ENCODE results near the gene CD8A. TPM values are rescaled to one million over a fixed set of nuclear protein-coding genes. Genes with fewer than 3 reads are reported as not detected.
"Not testable (repeated sequence)": the region's sequence is repeated elsewhere in the genome, so short reads cannot be mapped to it uniquely, and the experiment has no call there.

CD8A gene
- 1 to 10 TPM in 2 of 4 donors, under 1 TPM in 1, not detected in 1; 0.42 to 3.9 (median 1.8) TPM for total RNA-seq

DNA sequence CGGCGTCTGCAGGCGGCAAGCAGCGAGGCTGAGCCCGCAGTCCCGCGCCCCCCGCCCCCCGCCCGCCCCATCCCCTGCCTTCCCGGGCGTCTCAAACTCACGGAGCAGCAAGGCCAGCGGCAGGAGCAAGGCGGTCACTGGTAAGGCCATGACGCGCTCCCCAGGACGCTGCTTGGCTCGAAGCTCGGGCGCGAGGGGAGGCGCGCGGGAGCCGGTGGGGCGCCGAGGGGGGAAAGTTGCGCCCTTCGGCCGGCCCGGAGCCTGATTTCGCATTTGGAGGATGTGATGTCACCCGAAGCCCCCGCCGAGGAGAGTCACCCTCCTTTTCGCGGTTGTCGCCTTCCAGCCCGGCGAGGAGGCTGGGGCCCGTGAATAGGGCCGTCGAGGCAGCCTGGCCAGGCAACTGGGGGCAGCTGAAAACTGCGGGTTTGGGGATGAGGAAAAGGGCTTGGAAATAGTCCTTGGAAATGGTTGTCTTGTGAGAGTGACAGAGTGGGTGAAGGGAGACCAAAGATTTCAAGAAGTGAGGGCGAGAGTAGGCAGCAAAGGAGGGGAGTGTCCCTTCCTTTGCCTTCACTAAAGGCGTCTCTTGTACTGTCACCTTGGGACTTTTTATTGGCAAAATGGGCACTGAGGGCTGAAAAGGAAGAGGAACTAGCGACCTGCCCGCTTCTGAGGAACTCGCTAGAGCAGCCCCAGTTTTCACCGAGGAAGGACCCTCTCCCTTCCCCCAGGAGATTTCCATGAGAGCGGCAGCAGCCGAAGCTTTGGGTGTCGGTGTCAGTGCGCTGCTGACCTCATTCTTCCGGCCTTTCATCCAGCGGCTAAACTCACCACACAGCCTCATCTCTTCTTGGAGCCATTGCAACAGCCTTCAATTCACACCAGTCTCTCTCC lies at the start of gene CD8A:
Gene CD8A, minus strand, starts transcription at position 238 of the 897 bp plus-strand sequence. Its CDS starts 88 bp downstream, at position 150.
- H3K36me3 ChIP-seq, result no peaks in the 10 kb centered on the region
- H3K27me3 ChIP-seq, result peaks cover 76% of the 10 kb centered on the region
- H3K4me3 ChIP-seq, result peak within 1 kb of the TSS in 1 of 2 donors; percentile 39
- H3K9me3 ChIP-seq, result peaks cover 0 to 11% (median 0%) of the 10 kb centered on the region in 3 donors
- H3K4me1 ChIP-seq, result peaks cover 0 to 39% (median 22%) of the 10 kb centered on the region in 3 donors
- no peak for TF ChIP-seq POLR2A (IDR thresholded peaks at IDR 0.05)
- no peak for TF ChIP-seq POLR2AphosphoS5 (IDR thresholded peaks at IDR 0.05)
- TF ChIP-seq EP300 (IDR thresholded peaks at IDR 0.05), result no peak
- TF ChIP-seq, protein P1, sequence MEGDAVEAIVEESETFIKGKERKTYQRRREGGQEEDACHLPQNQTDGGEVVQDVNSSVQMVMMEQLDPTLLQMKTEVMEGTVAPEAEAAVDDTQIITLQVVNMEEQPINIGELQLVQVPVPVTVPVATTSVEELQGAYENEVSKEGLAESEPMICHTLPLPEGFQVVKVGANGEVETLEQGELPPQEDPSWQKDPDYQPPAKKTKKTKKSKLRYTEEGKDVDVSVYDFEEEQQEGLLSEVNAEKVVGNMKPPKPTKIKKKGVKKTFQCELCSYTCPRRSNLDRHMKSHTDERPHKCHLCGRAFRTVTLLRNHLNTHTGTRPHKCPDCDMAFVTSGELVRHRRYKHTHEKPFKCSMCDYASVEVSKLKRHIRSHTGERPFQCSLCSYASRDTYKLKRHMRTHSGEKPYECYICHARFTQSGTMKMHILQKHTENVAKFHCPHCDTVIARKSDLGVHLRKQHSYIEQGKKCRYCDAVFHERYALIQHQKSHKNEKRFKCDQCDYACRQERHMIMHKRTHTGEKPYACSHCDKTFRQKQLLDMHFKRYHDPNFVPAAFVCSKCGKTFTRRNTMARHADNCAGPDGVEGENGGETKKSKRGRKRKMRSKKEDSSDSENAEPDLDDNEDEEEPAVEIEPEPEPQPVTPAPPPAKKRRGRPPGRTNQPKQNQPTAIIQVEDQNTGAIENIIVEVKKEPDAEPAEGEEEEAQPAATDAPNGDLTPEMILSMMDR (IDR thresholded peaks at IDR 0.05), result no peak
- peak within 1 kb of the TSS in 1 of 4 donors; percentile 8 for H3K27ac ChIP-seq
- 6 to 14% methylated on average over 2 to 5 of the region's 57 CpGs for WGBS, 2 donors (ENCODE audit: low coverage in 1 of 2)
- no peak for ATAC-seq

DNA sequence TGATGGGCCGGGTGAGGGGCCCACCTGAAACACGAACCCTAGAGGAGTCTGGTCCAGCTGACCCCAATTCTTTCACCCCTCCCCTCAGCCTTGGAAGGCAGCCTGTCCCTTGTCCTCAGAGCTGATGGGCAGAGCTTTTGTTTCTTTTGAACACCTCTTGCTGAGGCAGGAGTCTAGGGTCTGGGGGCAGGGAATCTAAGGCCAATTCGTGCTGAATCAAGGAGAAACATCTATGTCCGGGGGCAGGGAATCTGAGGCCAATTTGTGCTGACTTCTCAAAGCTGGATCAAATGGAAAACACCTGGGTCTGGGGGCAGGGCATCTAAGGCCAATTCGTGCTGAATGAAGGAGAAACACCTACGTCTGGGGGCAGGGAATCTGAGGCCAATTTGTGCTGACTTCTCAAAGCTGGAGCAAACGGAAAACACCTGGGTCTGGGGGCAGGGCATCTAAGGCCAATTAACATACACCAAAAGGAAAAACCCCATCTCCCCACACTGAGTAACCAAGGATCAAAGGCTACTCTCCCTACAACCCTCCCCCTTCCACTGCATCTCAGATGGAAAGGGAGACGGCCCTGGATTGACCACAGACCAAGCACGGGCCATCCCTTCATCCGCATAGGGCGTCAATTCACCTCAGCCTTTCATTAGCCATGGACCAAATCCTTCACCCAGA lies 49.3 kb upstream of the CD8A start:
- H3K4me1 ChIP-seq, result peaks cover 0 to 11% (median 0%) of the 10 kb centered on the region in 3 donors
- not testable (repeated sequence) for H3K9me3 ChIP-seq, H3K27ac ChIP-seq, H3K27me3 ChIP-seq, H3K36me3 ChIP-seq, ATAC-seq, H3K4me3 ChIP-seq
- no CpG with 5 or more reads among the region's 11 CpGs for WGBS, 2 donors (ENCODE audit: low coverage in 1 of 2)

DNA sequence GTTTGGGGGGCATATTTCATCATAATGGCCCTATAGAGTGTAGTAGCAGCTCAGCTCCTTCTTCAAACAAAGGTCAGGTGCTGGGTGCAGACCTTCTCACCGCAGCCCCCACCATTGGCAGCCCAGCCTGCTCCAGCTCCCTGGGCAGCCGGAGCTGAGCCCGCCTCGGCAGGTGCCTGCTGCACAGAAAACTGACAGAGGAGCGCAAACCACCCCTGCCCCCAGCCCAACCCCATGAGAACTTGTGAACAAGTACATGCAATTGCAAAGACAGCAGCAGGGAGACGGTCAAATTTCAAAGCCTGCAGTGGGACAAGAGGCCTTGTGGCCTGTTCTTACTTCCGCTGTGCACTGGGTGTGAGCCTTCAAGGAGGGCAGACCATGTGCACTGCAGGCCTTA lies 48.7 kb upstream of the CD8A start:
- not testable (repeated sequence) for ATAC-seq, H3K4me3 ChIP-seq, H3K36me3 ChIP-seq, H3K9me3 ChIP-seq, H3K27me3 ChIP-seq, H3K27ac ChIP-seq
- peaks cover 0 to 11% (median 0%) of the 10 kb centered on the region in 3 donors for H3K4me1 ChIP-seq
- WGBS, 2 donors (ENCODE audit: low coverage in 1 of 2), result no CpG with 5 or more reads among the region's 7 CpGs

DNA sequence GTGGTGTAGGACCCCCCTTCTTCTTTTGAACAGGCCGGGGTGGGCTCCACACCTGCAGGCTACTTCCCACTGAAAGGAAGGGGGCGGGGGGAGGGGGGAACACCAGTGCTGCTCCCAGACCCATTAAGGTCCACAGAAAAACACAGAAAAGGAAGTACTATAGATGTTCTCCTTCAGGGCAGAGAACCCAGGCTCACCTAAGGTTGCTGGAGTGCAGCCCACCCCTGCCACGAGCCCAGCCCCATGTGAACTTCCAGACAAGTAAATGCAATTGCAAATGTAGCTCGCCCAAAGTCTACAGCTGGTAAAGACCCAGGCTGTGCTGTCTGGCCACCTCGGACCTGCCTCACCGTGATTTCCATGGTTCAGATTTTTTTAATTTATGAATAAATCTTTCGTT lies 47.0 kb upstream of the CD8A start:
- not testable (repeated sequence) for H3K9me3 ChIP-seq, H3K27me3 ChIP-seq, ATAC-seq, H3K36me3 ChIP-seq, H3K4me3 ChIP-seq
- H3K27ac ChIP-seq, result peak overlapping the region in 1 of 4 donors; percentile 61
- H3K4me1 ChIP-seq, result peaks cover 0 to 11% (median 0%) of the 10 kb centered on the region in 3 donors
- WGBS, 2 donors (ENCODE audit: low coverage in 1 of 2), result 68% methylated on average over 5 of the region's 7 CpGs; no CpG with 5 or more reads in 1 of the 2 donors

DNA sequence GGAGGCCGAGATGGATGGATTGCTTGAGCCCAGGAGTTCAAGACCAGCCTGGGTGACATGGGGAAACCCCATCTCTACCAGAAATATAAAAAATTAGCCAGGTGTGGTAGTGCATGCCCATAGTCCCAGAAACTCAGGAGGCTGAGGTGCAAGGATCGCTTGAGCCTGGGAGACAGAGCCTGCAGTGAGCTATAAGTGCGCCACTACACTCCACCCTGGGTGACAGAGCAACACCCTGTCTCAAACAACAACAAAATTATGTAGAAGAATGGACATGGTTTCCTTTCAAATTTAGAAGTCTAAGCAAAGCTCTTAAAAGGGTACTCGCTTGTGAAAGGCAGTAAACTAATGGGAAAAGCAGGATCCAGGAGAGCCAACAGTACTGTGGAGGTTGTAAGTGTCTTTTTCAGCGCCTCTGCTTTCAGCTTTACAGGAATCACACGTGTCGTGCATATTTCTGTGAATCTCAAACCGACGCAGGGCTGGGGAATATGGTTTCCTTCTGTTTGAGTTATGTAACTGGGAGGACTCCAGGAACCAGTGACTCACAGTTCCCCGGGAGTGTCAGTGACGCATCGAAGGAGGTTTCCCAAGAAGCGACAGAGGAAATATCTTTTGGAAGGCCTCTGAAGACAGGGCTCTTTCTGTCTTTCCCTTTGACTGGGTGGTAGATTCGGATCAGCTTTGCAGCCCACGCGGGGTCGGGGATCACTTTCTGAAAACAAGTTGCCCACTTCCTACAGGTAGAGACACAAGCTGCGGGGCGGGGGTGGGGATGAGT lies 46.4 kb upstream of the CD8A start:
- H3K4me3 ChIP-seq, result peak overlapping the region in 1 of 2 donors; percentile 18
- TF ChIP-seq POLR2AphosphoS5 (IDR thresholded peaks at IDR 0.05), result peak; percentile 78
- WGBS, 2 donors (ENCODE audit: low coverage in 1 of 2), result 19% methylated on average over 7 of the region's 19 CpGs; no CpG with 5 or more reads in 1 of the 2 donors

DNA sequence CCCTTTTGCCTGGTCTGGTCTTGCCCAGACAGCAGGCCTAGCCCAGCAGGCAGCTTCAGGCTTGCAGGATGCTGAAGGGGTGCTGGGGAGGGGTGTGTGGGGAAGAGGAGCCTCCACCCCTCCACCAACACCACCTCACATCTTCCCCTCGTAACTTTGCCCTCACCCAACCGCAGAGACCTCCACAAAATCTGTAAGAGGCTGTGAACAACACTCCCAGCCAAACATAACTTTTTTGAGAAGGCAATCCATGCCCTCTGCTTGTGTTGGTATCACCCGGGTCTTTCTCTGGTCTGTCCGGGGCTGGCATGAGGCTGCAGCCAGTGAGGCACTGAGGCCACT lies 44.8 kb upstream of the CD8A start:
- ATAC-seq, H3K36me3 ChIP-seq, H3K9me3 ChIP-seq, H3K4me3 ChIP-seq, H3K27me3 ChIP-seq, H3K27ac ChIP-seq: not testable (repeated sequence)
- no CpG with 5 or more reads among the region's 4 CpGs for WGBS, 2 donors (ENCODE audit: low coverage in 1 of 2)
- H3K4me1 ChIP-seq, result peaks cover 0 to 11% (median 0%) of the 10 kb centered on the region in 3 donors

More for the DNA sequence above, 46.4 kb upstream of the CD8A start:
- H3K9me3 ChIP-seq, H3K36me3 ChIP-seq, H3K27me3 ChIP-seq: not testable (repeated sequence)
- H3K4me1 ChIP-seq, result peaks cover 0 to 11% (median 0%) of the 10 kb centered on the region in 3 donors
- peak; percentile 97 for ATAC-seq
- H3K27ac ChIP-seq, result peak overlapping the region; percentile 26 to 68 (median 51)

DNA sequence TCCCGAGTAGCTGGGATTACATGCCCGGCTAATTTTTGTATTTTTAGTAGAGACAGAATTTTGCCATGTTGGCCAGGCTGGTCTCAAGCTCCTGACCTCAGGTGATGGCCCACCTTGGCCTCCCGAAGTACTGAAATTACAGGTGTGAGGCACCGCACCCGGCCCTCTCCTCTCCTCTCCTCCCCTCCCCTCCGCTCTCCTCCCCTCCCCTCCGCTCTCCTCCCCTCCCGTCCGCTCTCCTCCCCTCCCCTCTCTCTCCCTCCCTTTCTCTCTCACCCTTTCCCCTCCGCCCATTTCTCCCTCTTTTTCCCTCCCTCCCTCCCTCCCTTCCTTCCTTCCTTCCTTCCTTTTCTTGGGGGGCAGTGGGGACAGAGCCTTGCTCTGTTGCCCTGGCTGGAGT lies 42.6 kb upstream of the CD8A start:
- no peaks in the 10 kb centered on the region for H3K27me3 ChIP-seq
- no peak overlapping the region for H3K4me3 ChIP-seq
- H3K27ac ChIP-seq, result no peak overlapping the region
- 73 to 77% methylated on average over 5 of the region's 10 CpGs for WGBS, 2 donors (ENCODE audit: low coverage in 1 of 2)
- no peaks in the 10 kb centered on the region for H3K36me3 ChIP-seq
- H3K9me3 ChIP-seq, result no peaks in the 10 kb centered on the region
- H3K4me1 ChIP-seq, result peaks cover 0 to 11% (median 0%) of the 10 kb centered on the region in 3 donors
- ATAC-seq, result no peak
- no peak for TF ChIP-seq POLR2A (IDR thresholded peaks at IDR 0.05)
- TF ChIP-seq, protein P1 (IDR thresholded peaks at IDR 0.05), result no peak
